MM.1S (cell line): ENCODE results near the gene NUS1.

Experiments
- DNase-seq: peaks from one replicate; pipeline ENCODE4 v3.0.0-alpha.2; 2015
- H2AFZ ChIP-seq: fragments of 300-600 bp; sonication (generic); 2 replicates; pipeline ENCODE4 v1.6.0; 2016; ENCODE audit warnings: antibody characterized with exemption, low read length
- H3F3A ChIP-seq: fragments of 300-600 bp; sonication (generic); 2 replicates; pipeline ENCODE4 v1.6.1; 2016; ENCODE audit warnings: mild to moderate bottlenecking, antibody characterized with exemption, low read length, moderate library complexity, mixed read lengths; ENCODE audit not compliant: insufficient read depth
- H3K27ac ChIP-seq: fragments of 300-600 bp; sonication (generic); 2 replicates; pipeline ENCODE4 v1.5.1; 2016; ENCODE audit warnings: mild to moderate bottlenecking, low read length
- H3K27me3 ChIP-seq: fragments of 300-600 bp; sonication (generic); replicated peaks from 2 replicates; pipeline ENCODE4 v1.6.0; 2016; ENCODE audit warnings: low read length; ENCODE audit not compliant: insufficient read depth
- H3K36me3 ChIP-seq: fragments of 300-600 bp; sonication (generic); replicated peaks from 2 replicates; pipeline ENCODE4 v1.6.1; 2016; ENCODE audit warnings: mild to moderate bottlenecking, low read length, mixed read lengths; ENCODE audit not compliant: insufficient read depth
- H3K4me1 ChIP-seq: fragments of 300-600 bp; sonication (generic); 2 replicates; pipeline ENCODE4 v1.6.1; 2016; ENCODE audit warnings: low read length, mixed read lengths
- H3K4me2 ChIP-seq: fragments of 300-600 bp; sonication (generic); 2 replicates; pipeline ENCODE4 v1.6.0; 2016; ENCODE audit warnings: low read depth, low read length
- H3K4me3 ChIP-seq: fragments of 300-600 bp; sonication (generic); 2 replicates; pipeline ENCODE4 v1.5.1; 2016; ENCODE audit warnings: low read length, mixed read lengths
- H3K79me2 ChIP-seq: fragments of 300-600 bp; sonication (generic); 2 replicates; pipeline ENCODE4 v1.6.1; 2016; ENCODE audit warnings: mixed run types, low read length, mixed read lengths
- H3K9ac ChIP-seq: fragments of 300-600 bp; sonication (generic); 2 replicates; pipeline ENCODE4 v1.6.1; 2016; ENCODE audit warnings: low read length, mixed read lengths
- H3K9me2 ChIP-seq: fragments of 300-600 bp; sonication (generic); replicated peaks from 2 replicates; pipeline ENCODE4 v1.6.1; 2016; ENCODE audit warnings: mild to moderate bottlenecking, low read length, mixed read lengths; ENCODE audit not compliant: insufficient read depth
- H3K9me3 ChIP-seq: fragments of 300-600 bp; sonication (generic); replicated peaks from 2 replicates; pipeline ENCODE4 v1.6.1; 2016; ENCODE audit warnings: mild to moderate bottlenecking, low read length, mixed read lengths; ENCODE audit not compliant: insufficient read depth
- H4K20me1 ChIP-seq: fragments of 300-600 bp; sonication (generic); 2 replicates; pipeline ENCODE4 v1.6.1; 2016; ENCODE audit warnings: mild to moderate bottlenecking, low read length, moderate library complexity, mixed read lengths; ENCODE audit not compliant: insufficient read depth
- EZH2 ChIP-seq: fragments of 300-600 bp; sonication (generic); optimal IDR thresholded peaks from 2 replicates; pipeline ENCODE3; 2017; ENCODE audit warnings: low read depth, mild to moderate bottlenecking, antibody characterized with exemption, low read length, mixed read lengths
- EZH2phosphoT487 ChIP-seq: fragments of 300-600 bp; sonication (generic); IDR thresholded peaks from 2 replicates; pipeline ENCODE4 v1.6.1; 2018; ENCODE audit warnings: antibody characterized with exemption, low read length
- TF ChIP-seq, protein P1 (sequence below): fragments of 300-600 bp; sonication (generic); IDR thresholded peaks from 2 replicates; pipeline ENCODE4 v1.5.1; 2016; ENCODE audit warnings: antibody characterized with exemption, low read length, mixed read lengths

The NUS1 gene

DNA sequence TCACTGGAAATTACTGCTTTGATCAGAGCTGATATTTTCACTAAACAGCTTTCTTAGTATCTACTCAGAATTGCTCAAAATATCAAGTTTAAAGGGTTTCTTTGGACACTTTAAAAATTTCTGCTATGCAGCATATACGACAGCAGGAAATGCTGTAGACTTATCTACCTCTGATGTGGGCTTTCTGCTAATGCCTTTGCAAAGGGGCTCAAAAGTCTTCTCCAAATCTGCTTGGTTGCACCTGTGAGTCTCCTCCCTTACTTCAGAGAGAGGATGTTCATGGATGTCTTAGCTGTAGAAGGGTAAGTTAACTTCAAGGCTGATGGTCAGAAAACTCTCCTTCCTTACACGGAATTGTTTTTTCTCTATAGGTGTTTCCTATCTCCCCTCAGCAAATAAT, 19.9 kb upstream of the NUS1 start:
- H3K4me1 ChIP-seq, result no peaks in the 10 kb centered on the region
- H3K27me3 ChIP-seq, result no peaks in the 10 kb centered on the region
- H3K9me3 ChIP-seq, result no peaks in the 10 kb centered on the region
- H3K27ac ChIP-seq, result no peak overlapping the region
- H3F3A ChIP-seq, result no peaks in the 10 kb centered on the region
- no peaks in the 10 kb centered on the region for H3K9me2 ChIP-seq
- no peak overlapping the region for H2AFZ ChIP-seq
- no peak overlapping the region for H3K4me2 ChIP-seq
- TF ChIP-seq, protein P1, sequence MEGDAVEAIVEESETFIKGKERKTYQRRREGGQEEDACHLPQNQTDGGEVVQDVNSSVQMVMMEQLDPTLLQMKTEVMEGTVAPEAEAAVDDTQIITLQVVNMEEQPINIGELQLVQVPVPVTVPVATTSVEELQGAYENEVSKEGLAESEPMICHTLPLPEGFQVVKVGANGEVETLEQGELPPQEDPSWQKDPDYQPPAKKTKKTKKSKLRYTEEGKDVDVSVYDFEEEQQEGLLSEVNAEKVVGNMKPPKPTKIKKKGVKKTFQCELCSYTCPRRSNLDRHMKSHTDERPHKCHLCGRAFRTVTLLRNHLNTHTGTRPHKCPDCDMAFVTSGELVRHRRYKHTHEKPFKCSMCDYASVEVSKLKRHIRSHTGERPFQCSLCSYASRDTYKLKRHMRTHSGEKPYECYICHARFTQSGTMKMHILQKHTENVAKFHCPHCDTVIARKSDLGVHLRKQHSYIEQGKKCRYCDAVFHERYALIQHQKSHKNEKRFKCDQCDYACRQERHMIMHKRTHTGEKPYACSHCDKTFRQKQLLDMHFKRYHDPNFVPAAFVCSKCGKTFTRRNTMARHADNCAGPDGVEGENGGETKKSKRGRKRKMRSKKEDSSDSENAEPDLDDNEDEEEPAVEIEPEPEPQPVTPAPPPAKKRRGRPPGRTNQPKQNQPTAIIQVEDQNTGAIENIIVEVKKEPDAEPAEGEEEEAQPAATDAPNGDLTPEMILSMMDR, result no peak
- TF ChIP-seq EZH2phosphoT487 (no peak), EZH2 (no peak)
- H3K36me3 ChIP-seq, result no peaks in the 10 kb centered on the region
- H3K9ac ChIP-seq, result no peak overlapping the region
- DNase-seq, result no peak
- H3K79me2 ChIP-seq, result no peaks in the 10 kb centered on the region
- H4K20me1 ChIP-seq, result no peaks in the 10 kb centered on the region
- H3K4me3 ChIP-seq, result no peak overlapping the region

DNA sequence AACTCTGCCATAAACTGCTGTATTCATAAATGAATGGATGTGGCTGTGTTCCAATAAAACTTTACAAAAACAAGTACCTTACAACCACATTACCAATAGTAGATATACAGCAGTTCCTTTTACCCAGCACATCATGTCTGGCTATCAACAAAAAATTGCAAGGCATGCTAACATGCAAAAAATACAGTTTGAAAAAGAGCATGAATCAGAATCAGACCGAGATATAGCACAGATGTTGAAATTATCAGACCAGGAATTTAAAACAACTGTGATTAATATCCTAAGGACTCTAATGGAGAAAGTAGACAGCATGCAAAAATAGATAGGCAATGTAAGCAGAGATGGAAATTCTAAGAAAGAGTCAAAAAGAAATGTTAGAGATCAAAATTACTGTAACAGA, 8.4 kb upstream of the NUS1 start:
- no peak overlapping the region for H3K4me2 ChIP-seq
- H3K36me3 ChIP-seq, result no peaks in the 10 kb centered on the region
- DNase-seq, result no peak
- no peaks in the 10 kb centered on the region for H3K4me1 ChIP-seq
- H3K27me3 ChIP-seq, result no peaks in the 10 kb centered on the region
- H2AFZ ChIP-seq, result no peak overlapping the region
- no peak overlapping the region for H3K27ac ChIP-seq
- TF ChIP-seq, protein P1, result no peak
- TF ChIP-seq EZH2phosphoT487 (no peak), EZH2 (no peak)
- no peak overlapping the region for H3K4me3 ChIP-seq
- no peaks in the 10 kb centered on the region for H3K79me2 ChIP-seq
- H4K20me1 ChIP-seq, result no peaks in the 10 kb centered on the region
- no peaks in the 10 kb centered on the region for H3K9me3 ChIP-seq
- H3K9me2 ChIP-seq, result no peaks in the 10 kb centered on the region
- H3K9ac ChIP-seq, result no peak overlapping the region
- H3F3A ChIP-seq, result no peaks in the 10 kb centered on the region

DNA sequence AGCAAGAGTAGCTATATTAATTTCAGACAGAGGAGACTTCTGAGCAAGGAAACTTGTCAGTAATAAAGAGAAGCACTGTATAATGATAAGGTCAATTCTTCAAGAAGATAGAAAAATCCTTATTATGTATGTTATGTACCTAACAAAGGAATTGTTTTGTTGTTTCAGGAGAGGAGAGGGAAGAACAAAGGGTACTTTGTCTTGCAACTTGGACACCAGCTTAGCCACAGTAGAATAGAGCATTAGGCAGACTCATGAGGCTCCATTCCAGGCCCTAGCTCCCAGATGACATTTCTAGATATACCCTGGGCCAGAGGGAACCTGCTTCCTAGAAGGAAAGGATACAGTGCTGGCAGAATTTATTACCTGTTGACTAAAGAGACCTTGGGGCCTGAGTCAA, 6.5 kb upstream of the NUS1 start:
- H3K4me2 ChIP-seq, result no peak overlapping the region
- no peak overlapping the region for H3K27ac ChIP-seq
- no peaks in the 10 kb centered on the region for H4K20me1 ChIP-seq
- TF ChIP-seq, protein P1, result no peak
- TF ChIP-seq EZH2phosphoT487, result no peak
- TF ChIP-seq EZH2, result no peak
- no peak overlapping the region for H3K4me3 ChIP-seq
- no peaks in the 10 kb centered on the region for H3K9me2 ChIP-seq
- H3K27me3 ChIP-seq, result no peaks in the 10 kb centered on the region
- no peaks in the 10 kb centered on the region for H3K36me3 ChIP-seq
- no peak overlapping the region for H3K9ac ChIP-seq
- no peaks in the 10 kb centered on the region for H3K79me2 ChIP-seq
- H3K4me1 ChIP-seq, result no peaks in the 10 kb centered on the region
- H3F3A ChIP-seq, result no peaks in the 10 kb centered on the region
- H2AFZ ChIP-seq, result no peak overlapping the region
- no peaks in the 10 kb centered on the region for H3K9me3 ChIP-seq
- no peak for DNase-seq
